Heart left ventricle (tissue), 16 donors: ENCODE measurements around the gene MYO5A. TPM values are rescaled to one million over a fixed set of nuclear protein-coding genes. Genes with fewer than 3 reads are reported as not detected.
A peak's percentile ranks its signal among the peaks of the same experiment; 100 is the strongest.

Source experiments
- ATAC-seq, 4 donors: fragments of 200-7000 bp; cut with Tn5 transposase; one replicate each; pipeline ENCODE4 v1.9.1; 2020 to 2022; ENCODE audit warnings: moderate library complexity in 4 of 4, mild to moderate bottlenecking in 3 of 4, moderate number of reproducible peaks in 1 of 4
- DNase-seq, 5 donors: peaks; one replicate each; pipeline ENCODE4 v3.0.0-alpha.2; 2020
- H3K27ac ChIP-seq, 12 donors: fragments of 200-600 bp; sonication (generic) in 4 of 12; one replicate each; pipeline versions ENCODE4 v1.5.0 to v1.8.0; 2016 to 2022; ENCODE audit warnings: mild to moderate bottlenecking in 2 of 12
- H3K27me3 ChIP-seq, 9 donors: fragments of 200-600 bp; sonication (generic) in 2 of 9; one replicate each; pipeline versions ENCODE4 v1.5.1 to v1.8.0; 2016 to 2022; ENCODE audit warnings: mild to moderate bottlenecking in 3 of 9
- H3K36me3 ChIP-seq, 9 donors: fragments of 200-600 bp; sonication (generic) in 2 of 9; one replicate each; pipeline versions ENCODE4 v1.5.0 to v1.8.0; 2018 to 2022; ENCODE audit warnings: mild to moderate bottlenecking in 2 of 9
- H3K4me1 ChIP-seq, 12 donors: fragments of 200-600 bp; sonication (generic) in 4 of 12; one replicate each; pipeline versions ENCODE4 v1.5.0 to v1.8.0; 2016 to 2022; ENCODE audit warnings: mild to moderate bottlenecking in 3 of 12
- H3K4me3 ChIP-seq, 12 donors: fragments of 200-600 bp; sonication (generic) in 4 of 12; one replicate each; pipeline versions ENCODE4 v1.5.0 to v1.8.0; 2017 to 2022; ENCODE audit warnings: mild to moderate bottlenecking in 9 of 12, moderate library complexity in 4 of 12
- H3K9me3 ChIP-seq, 12 donors: fragments of 200-600 bp; sonication (generic) in 4 of 12; one replicate each; pipeline versions ENCODE4 v1.5.0 to v1.8.0; 2016 to 2022; ENCODE audit warnings: mild to moderate bottlenecking in 1 of 12
- CTCF ChIP-seq, 12 donors: fragments of 200-600 bp; sonication (generic) in 4 of 12; IDR thresholded peaks; one replicate each; pipeline versions ENCODE4 v1.5.0 to v1.8.0; 2018 to 2022; ENCODE audit warnings: antibody characterized with exemption in 12 of 12, mild to moderate bottlenecking in 5 of 12
- POLR2A ChIP-seq, 2 donors: fragments of 450-650 bp; IDR thresholded peaks; one replicate each; pipeline ENCODE4 v1.6.1; 2017; ENCODE audit warnings: antibody characterized with exemption in 2 of 2, mild to moderate bottlenecking in 2 of 2, moderate library complexity in 2 of 2
- WGBS, 4 donors: extraction: QIAGEN DNeasy Blood & Tissue Kit in 2 of 4; methylation state at CpG; one replicate each; pipeline versions ENCODE4 v1.1.5 to v1.1.7; 2013 to 2018; 5-methylcytosine and 5-hydroxymethylcytosine counted together
- intact Hi-C, 10 donors: fragments of 100-400 bp; cut with DNase I; formaldehyde crosslinking; loops; one replicate each; pipeline versions ENCODE4 v1.11.1 to v1.14.2; 2022
- polyA plus RNA-seq, 2 donors: library from polyadenylated mRNA; stranded (reverse); fragments of 200-250 nt; gene quantifications; one replicate each; pipeline ENCODE4 v1.2.3, GENCODE V29; 2013
- total RNA-seq, 9 donors: library from RNA; depleted of rRNA in 2 of 9; stranded (reverse); fragments of >200 nt in 2 of 9; fragmentation: NEBNext Ultra II Directional in 3 of 9; extraction: Animal tissue kit (Norgen Biotek cat#: 25700) in 3 of 9; gene quantifications; one replicate each; pipeline versions ENCODE4 v1.1.0 to v1.2.4, GENCODE V29; 2016 to 2023
- donor health status: ischemic (EF 13 %, LVEDD 7.1; RV severe dilation, severe dysfunction).
- donor health status: healthy with polysubstance abuse.
- donor health status: DM: no; HTN: yes; CAD: no.
- donor health status: DM: no; HTN: no; CAD: no.
- donor health status: ischemic (EF 25% LVEDD 6.9; RV normal size, moderate dysfunction).
- donor health status: ischemic (EF 25% LVEDD 5.7; RV mildly dilated, moderate dysfunction).
- donor health status: healthy.
- donor health status: DM: yes; HTN: yes; CAD: no.
- donor health status: ischemic (EF 35%, LVEDD 5.7; RV mildly dilated, moderate dysfunction).
- donor health status: nonischemic (EF 11% LVEDD 7.7; RV severe dilation, severe dysfunction).
- donor health status: DM: yes; HTN: yes; CAD: no.
- donor health status: PGD.
- donor health status: ischemic (EF 29% LVEDD 5.4; RV normal size, mild dysfunction).
- donor health status: nonischemic (EF 23%, LVEDD 6.1; RV moderate dilation, normal function).

Gene MYO5A
- total and polyA plus RNA-seq, 11 donors: 3.2 to 29.6 (median 6.9) TPM

GRCh38 chr15:52290800-52291199 lies 237.9 kb downstream of the MYO5A start:
- Histone ChIP-seq H3K9me3 (no peaks in the 10 kb centered on the region), H3K27me3 (peaks cover 0 to 21% (median 0%) of the 10 kb centered on the region in 9 donors), H3K27ac (no peak overlapping the region), H3K4me1 (peaks cover 0 to 19% (median 6%) of the 10 kb centered on the region in 12 donors), H3K36me3 (no peaks in the 10 kb centered on the region), H3K4me3 (no peak overlapping the region)
- TF ChIP-seq POLR2A (IDR thresholded peaks at IDR 0.05) (no peak), CTCF (IDR thresholded peaks at IDR 0.05) (no peak)
- DNase-seq (no peak), ATAC-seq (no peak)
- intact Hi-C loops: no loop called here
- WGBS, 4 donors: 91 to 97% (median 94%) methylated on average over 3 of the region's 3 CpGs

GRCh38 chr15:52290329-52290728 lies 238.4 kb downstream of the MYO5A start:
- DNase-seq: no peak
- TF ChIP-seq POLR2A (IDR thresholded peaks at IDR 0.05): no peak
- no peak for TF ChIP-seq CTCF (IDR thresholded peaks at IDR 0.05)
- Histone ChIP-seq H3K9me3 (no peaks in the 10 kb centered on the region), H3K4me1 (peaks cover 0 to 15% (median 5%) of the 10 kb centered on the region in 12 donors), H3K36me3 (no peaks in the 10 kb centered on the region), H3K4me3 (no peak overlapping the region), H3K27me3 (peaks cover 0 to 16% (median 0%) of the 10 kb centered on the region in 9 donors), H3K27ac (no peak overlapping the region)
- intact Hi-C loops: no loop called here
- ATAC-seq: no peak
- WGBS, 4 donors: 63 to 90% (median 78%) methylated on average over 4 of the region's 4 CpGs

GRCh38 chr15:52289629-52290081 lies 239.0 kb downstream of the MYO5A start:
- H3K4me1 ChIP-seq: peaks cover 0 to 8% (median 0%) of the 10 kb centered on the region in 12 donors
- peak in 1 of 4 donors; percentile 41 for ATAC-seq
- no peak overlapping the region for H3K27ac ChIP-seq
- H3K4me3 ChIP-seq: no peak overlapping the region
- no peaks in the 10 kb centered on the region for H3K9me3 ChIP-seq
- intact Hi-C loops: no loop called here
- 50 to 65% (median 60%) methylated on average over 4 of the region's 4 CpGs for WGBS, 4 donors
- TF ChIP-seq CTCF (IDR thresholded peaks at IDR 0.05) (no peak), POLR2A (IDR thresholded peaks at IDR 0.05) (no peak)
- H3K27me3 ChIP-seq: peaks cover 0 to 9% (median 0%) of the 10 kb centered on the region in 9 donors
- DNase-seq: no peak
- no peaks in the 10 kb centered on the region for H3K36me3 ChIP-seq

DNA sequence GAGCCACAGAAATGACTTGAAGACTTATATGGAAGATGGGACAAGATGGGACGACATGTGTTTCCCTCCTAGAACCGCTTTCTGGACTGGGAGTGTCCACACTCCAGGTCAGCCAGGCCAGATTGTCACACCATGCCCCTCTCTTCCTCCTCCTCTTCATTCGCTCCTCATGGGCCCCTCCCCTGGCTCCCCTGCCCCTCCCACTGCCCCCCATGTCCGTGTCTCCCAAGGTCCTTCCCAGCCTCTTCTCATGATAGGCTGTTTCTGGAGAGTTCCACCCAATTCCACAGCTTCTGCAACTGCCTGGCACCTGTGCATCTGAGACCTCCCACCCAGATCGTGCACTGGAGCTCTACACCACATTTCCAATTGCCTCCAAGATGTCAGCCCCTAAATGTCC lies 239.7 kb downstream of the MYO5A start:
- Histone ChIP-seq H3K4me3 (no peak overlapping the region), H3K27me3 (peaks cover 0 to 3% (median 0%) of the 10 kb centered on the region in 9 donors), H3K9me3 (no peaks in the 10 kb centered on the region), H3K36me3 (no peaks in the 10 kb centered on the region), H3K4me1 (peaks cover 0 to 5% (median 0%) of the 10 kb centered on the region in 12 donors), H3K27ac (no peak overlapping the region)
- 82 to 95% (median 94%) methylated on average over 5 of the region's 5 CpGs for WGBS, 4 donors
- TF ChIP-seq CTCF (IDR thresholded peaks at IDR 0.05) (no peak), POLR2A (IDR thresholded peaks at IDR 0.05) (no peak)
- intact Hi-C loops: no loop called here
- no peak for DNase-seq
- ATAC-seq: no peak
